Breast epithelium (tissue), 3 donors: ENCODE results near the gene BABAM1.

Experiments
- CTCF ChIP-seq, 3 donors: fragments of 450-650 bp; IDR thresholded peaks; one replicate each; pipeline ENCODE4 v1.5.1; 2016 to 2017; ENCODE audit warnings: antibody characterized with exemption in 3 of 3, mild to moderate bottlenecking in 3 of 3, moderate library complexity in 3 of 3
- POLR2AphosphoS5 ChIP-seq, 3 donors: sonication (generic); formaldehyde crosslinking; IDR thresholded peaks; one replicate each; pipeline ENCODE4 v1.6.1; 2017; ENCODE audit warnings: antibody characterized with exemption in 3 of 3

- TF ChIP-seq POLR2AphosphoS5 (IDR thresholded peaks at IDR 0.05) (no peak), CTCF (IDR thresholded peaks at IDR 0.05) (no peak)
Measured at GRCh38 chr19:17306285-17306714, 39.1 kb downstream of the BABAM1 start.
